ENCODE data around the gene ATXN2.

DNA sequence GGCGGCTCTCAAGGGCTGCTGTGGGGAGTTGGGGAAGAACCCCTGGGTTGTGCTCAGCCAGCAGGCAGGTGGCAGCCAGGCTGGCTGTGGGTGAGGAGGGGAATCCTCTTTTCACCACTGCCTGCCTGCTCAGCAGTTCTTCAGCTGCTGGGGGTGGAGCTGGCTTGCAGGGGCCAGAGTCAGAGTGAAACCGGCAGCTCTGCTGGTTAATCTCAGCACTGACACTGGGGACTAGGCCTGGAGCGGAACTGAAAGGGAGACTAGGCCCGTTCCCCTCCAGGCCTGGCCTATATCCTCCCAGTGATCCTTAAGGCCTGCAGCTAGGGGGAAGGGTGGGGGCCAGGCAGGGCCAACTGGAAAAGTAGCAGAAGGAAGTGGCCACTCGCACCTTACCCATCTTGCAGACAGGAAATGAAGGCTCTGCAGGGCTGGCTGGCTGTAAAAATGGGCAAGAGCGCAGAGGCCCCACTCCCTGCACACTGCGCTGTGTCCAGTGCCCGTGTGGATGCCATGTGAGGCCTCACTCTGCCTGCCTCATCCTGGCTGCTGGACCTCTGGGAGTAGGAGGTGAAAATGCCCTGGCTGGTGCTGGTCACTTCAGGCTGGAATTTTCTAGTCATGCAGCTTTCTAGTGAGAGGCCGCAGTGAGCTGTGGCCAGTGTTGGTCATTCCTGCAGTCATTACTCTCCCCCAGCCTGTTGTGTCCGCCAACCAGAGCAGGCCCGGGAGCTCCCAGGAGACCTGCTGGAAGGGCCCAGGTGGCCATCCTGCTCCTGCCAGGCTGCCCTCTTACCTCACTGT, 154.0 kb downstream of the ATXN2 start:
- no peak for TF ChIP-seq CREB1 (IDR thresholded peaks at IDR 0.05)
- no peak for TF ChIP-seq CREB1 (CRISPR knock-in tag; IDR thresholded peaks at IDR 0.05)
- no peak for TF ChIP-seq NR3C1 (CRISPR knock-in tag; IDR thresholded peaks at IDR 0.05)
- TF ChIP-seq, protein P1, sequence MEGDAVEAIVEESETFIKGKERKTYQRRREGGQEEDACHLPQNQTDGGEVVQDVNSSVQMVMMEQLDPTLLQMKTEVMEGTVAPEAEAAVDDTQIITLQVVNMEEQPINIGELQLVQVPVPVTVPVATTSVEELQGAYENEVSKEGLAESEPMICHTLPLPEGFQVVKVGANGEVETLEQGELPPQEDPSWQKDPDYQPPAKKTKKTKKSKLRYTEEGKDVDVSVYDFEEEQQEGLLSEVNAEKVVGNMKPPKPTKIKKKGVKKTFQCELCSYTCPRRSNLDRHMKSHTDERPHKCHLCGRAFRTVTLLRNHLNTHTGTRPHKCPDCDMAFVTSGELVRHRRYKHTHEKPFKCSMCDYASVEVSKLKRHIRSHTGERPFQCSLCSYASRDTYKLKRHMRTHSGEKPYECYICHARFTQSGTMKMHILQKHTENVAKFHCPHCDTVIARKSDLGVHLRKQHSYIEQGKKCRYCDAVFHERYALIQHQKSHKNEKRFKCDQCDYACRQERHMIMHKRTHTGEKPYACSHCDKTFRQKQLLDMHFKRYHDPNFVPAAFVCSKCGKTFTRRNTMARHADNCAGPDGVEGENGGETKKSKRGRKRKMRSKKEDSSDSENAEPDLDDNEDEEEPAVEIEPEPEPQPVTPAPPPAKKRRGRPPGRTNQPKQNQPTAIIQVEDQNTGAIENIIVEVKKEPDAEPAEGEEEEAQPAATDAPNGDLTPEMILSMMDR (IDR thresholded peaks at IDR 0.05 in 2 of 3, conservative IDR thresholded peaks at IDR 0.05 in 1 of 3; ENCODE audit: insufficient read depth in 2 of 3, low read depth in 1 of 3, low read length in 3 of 3) = no peak
- TF ChIP-seq, protein P2, sequence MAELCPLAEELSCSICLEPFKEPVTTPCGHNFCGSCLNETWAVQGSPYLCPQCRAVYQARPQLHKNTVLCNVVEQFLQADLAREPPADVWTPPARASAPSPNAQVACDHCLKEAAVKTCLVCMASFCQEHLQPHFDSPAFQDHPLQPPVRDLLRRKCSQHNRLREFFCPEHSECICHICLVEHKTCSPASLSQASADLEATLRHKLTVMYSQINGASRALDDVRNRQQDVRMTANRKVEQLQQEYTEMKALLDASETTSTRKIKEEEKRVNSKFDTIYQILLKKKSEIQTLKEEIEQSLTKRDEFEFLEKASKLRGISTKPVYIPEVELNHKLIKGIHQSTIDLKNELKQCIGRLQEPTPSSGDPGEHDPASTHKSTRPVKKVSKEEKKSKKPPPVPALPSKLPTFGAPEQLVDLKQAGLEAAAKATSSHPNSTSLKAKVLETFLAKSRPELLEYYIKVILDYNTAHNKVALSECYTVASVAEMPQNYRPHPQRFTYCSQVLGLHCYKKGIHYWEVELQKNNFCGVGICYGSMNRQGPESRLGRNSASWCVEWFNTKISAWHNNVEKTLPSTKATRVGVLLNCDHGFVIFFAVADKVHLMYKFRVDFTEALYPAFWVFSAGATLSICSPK (IDR thresholded peaks at IDR 0.05; ENCODE audit: borderline replicate concordance) = no peak
- 0 out of 2 replicates have a peak, but pooled peaks have one; percentile 19 for TF ChIP-seq POLR2A (conservative IDR thresholded peaks at IDR 0.05)
- no peak for TF ChIP-seq HCFC1 (IDR thresholded peaks at IDR 0.05; ENCODE audit: low read depth, low read length)
- TF ChIP-seq BDP1 (IDR thresholded peaks at IDR 0.05; ENCODE audit: insufficient read depth, insufficient read length) = no peak

Measured in K562 (cell line).